Neural crest cell (in vitro differentiated cells): ENCODE results near the gene NKX6-2. TPM values are rescaled to one million over a fixed set of nuclear protein-coding genes. Genes with fewer than 3 reads are reported as not detected.

Experiments
- DNase-seq: peaks from one replicate; pipeline ENCODE4 v3.0.0; 2021; ENCODE audit warnings: low read depth, mixed read lengths, low spot score
- H3K27ac Mint-ChIP-seq: one replicate; pipeline ENCODE4 v1.8.0; 2021; ENCODE audit warnings: mild to moderate bottlenecking, mixed read lengths; ENCODE audit not compliant: unreplicated experiment
- H3K27me3 Mint-ChIP-seq: 2 replicates; pipeline ENCODE4 v1.8.0; 2021; ENCODE audit warnings: low read depth, mild to moderate bottlenecking, mixed read lengths
- H3K36me3 Mint-ChIP-seq: 2 replicates; pipeline ENCODE4 v1.8.0; 2021; ENCODE audit warnings: low read depth, mild to moderate bottlenecking, mixed read lengths
- H3K4me1 Mint-ChIP-seq: 2 replicates; pipeline ENCODE4 v1.8.0; 2021; ENCODE audit warnings: mixed read lengths
- H3K4me3 Mint-ChIP-seq: one replicate; pipeline ENCODE4 v1.8.0; 2021; ENCODE audit warnings: mild to moderate bottlenecking, mixed read lengths
- H3K9me3 Mint-ChIP-seq: 2 replicates; pipeline ENCODE4 v1.8.0; 2021; ENCODE audit warnings: mixed read lengths
- total RNA-seq: library from RNA; stranded (reverse); gene quantifications from 2 replicates; pipeline ENCODE4 v1.2.1, GENCODE V29; 2021
- TF ChIP-seq, protein P1 (sequence below): fragments of 200-600 bp; sonication (generic); conservative IDR thresholded peaks from 2 replicates; pipeline ENCODE4 v1.5.0; 2021; ENCODE audit warnings: antibody characterized with exemption, mild to moderate bottlenecking

Gene NKX6-2
- total RNA-seq, 1 donor from 2014 or later: not detected

DNA sequence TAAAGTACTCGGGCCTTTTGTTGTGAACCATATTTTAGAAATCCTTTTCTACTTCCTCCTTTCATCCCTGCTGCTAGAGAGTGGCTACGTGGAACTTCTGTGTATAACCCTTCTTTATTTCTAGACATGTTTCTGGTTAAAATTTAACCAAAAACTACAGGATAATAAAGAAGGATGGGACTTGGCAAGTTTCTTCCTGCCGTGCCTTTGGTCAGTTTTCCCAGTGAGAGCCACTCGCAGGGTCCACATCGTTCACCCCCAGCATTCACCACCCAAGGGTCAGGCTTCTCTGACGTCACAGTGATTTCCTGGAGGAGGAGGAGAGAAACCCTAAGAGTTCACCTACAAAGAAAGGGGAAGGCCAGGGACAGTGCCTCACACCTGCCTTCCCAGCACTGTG is 45.4 kb downstream of the NKX6-2 start:
- H3K4me3 Mint-ChIP-seq: no peak overlapping the region
- no peaks in the 10 kb centered on the region for H3K9me3 Mint-ChIP-seq
- no peak for DNase-seq
- peaks cover 83% of the 10 kb centered on the region for H3K27me3 Mint-ChIP-seq
- TF ChIP-seq, protein P1, sequence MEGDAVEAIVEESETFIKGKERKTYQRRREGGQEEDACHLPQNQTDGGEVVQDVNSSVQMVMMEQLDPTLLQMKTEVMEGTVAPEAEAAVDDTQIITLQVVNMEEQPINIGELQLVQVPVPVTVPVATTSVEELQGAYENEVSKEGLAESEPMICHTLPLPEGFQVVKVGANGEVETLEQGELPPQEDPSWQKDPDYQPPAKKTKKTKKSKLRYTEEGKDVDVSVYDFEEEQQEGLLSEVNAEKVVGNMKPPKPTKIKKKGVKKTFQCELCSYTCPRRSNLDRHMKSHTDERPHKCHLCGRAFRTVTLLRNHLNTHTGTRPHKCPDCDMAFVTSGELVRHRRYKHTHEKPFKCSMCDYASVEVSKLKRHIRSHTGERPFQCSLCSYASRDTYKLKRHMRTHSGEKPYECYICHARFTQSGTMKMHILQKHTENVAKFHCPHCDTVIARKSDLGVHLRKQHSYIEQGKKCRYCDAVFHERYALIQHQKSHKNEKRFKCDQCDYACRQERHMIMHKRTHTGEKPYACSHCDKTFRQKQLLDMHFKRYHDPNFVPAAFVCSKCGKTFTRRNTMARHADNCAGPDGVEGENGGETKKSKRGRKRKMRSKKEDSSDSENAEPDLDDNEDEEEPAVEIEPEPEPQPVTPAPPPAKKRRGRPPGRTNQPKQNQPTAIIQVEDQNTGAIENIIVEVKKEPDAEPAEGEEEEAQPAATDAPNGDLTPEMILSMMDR: no peak
- H3K36me3 Mint-ChIP-seq: peaks cover 4% of the 10 kb centered on the region
- peaks cover 23% of the 10 kb centered on the region for H3K4me1 Mint-ChIP-seq
- H3K27ac Mint-ChIP-seq: no peak overlapping the region

DNA sequence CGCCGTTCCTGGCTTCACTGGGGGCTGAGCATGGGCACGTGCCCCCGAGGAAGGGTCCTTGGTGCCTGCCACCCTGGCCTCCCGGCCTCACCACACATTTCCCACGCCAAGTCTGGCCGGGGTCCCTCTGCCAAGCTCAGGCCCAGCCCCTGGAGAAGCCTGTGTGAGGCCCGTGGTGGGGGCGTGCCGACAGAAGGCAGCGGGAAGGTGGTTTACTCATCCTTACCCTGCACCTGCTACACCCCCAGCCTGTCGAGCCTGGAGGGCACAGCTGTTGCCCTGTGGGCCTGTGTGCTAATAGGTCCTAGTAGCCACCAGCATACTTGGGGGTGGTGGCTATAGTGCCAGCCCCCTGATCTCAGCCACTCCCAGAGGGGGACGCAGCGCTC is 46.7 kb downstream of the NKX6-2 start:
- DNase-seq: no peak
- H3K27ac Mint-ChIP-seq: no peak overlapping the region
- H3K9me3 Mint-ChIP-seq: no peaks in the 10 kb centered on the region
- TF ChIP-seq, protein P1: no peak
- H3K36me3 Mint-ChIP-seq: peaks cover 4% of the 10 kb centered on the region
- peaks cover 87% of the 10 kb centered on the region for H3K27me3 Mint-ChIP-seq
- H3K4me3 Mint-ChIP-seq: no peak overlapping the region
- peaks cover 20% of the 10 kb centered on the region for H3K4me1 Mint-ChIP-seq

DNA sequence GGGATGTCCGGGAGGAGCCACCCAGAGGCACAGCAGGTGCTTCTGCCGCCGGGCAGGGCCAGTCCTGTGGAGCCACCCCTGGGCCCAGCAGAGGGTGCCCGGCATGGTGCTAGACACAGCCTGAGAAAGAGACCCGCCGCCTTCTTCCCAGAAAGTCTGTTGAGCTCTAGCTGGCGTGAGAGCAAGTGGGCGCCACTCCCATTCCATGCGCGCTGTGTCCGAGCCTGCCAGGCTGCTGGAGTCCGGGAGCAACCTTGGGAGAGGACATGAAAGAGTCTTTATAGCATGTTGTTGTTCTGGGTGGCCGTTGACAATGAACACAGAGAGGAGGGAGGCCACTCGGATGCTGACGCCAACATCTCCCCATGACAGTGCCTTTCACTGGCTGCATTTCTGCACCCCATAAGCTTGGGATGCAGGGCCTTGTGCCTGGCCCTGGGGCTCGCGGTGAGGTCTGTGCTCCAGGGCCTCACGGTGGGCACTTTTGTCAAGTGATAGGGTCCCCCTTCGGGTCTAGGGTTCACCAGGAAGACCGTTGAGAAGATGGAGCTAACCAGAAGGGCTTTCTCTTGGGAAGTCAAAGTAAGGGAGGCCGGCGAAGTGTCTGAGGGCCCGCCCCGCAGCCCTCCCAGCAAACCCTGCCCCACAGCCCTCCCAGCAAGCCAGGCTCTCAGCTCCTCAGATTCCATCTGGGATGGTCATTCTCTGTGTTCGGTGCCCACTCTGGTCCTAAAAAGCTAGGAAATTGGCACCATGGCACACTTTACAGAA is 47.3 kb downstream of the NKX6-2 start:
- H3K36me3 Mint-ChIP-seq: peaks cover 4% of the 10 kb centered on the region
- H3K4me3 Mint-ChIP-seq: no peak overlapping the region
- DNase-seq: no peak
- no peak overlapping the region for H3K27ac Mint-ChIP-seq
- H3K9me3 Mint-ChIP-seq: no peaks in the 10 kb centered on the region
- TF ChIP-seq, protein P1: no peak
- H3K27me3 Mint-ChIP-seq: peaks cover 87% of the 10 kb centered on the region
- H3K4me1 Mint-ChIP-seq: peaks cover 16% of the 10 kb centered on the region

DNA sequence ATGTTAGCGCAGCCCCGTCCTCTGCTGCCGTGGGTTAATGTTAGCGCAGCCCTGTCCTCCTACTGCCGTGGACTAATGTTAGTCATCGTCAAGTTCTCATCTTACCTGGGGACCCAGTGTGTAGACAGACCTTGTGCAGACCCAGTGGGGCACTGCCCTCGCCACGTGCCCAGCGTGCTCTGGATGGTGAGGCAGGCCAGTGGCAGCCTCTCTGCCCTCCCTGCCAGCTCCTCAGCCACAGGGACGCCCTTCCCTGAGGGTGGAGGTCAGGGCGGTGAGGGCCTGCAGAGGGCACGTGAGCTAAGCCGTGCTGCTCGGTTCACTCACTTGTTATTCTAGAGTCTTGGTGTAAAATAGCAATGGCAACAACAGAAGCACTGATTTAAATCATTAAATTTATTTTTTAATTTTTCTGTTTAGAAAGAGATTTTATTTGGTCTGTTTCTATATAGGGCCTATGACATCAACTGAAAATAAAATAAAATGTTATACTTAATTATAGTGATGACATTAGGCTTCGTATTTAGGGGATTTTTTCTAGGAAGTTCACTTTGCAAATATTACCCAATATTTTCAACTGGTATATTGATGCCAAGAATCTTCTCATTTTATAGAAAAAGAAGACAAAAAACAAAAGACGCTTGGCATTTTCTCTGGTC is 48.4 kb downstream of the NKX6-2 start:
- Mint-ChIP-seq H3K27me3 (peaks cover 87% of the 10 kb centered on the region), H3K36me3 (peaks cover 4% of the 10 kb centered on the region), H3K27ac (no peak overlapping the region), H3K9me3 (no peaks in the 10 kb centered on the region), H3K4me1 (peaks cover 7% of the 10 kb centered on the region), H3K4me3 (no peak overlapping the region)
- TF ChIP-seq, protein P1: no peak
- DNase-seq: no peak

DNA sequence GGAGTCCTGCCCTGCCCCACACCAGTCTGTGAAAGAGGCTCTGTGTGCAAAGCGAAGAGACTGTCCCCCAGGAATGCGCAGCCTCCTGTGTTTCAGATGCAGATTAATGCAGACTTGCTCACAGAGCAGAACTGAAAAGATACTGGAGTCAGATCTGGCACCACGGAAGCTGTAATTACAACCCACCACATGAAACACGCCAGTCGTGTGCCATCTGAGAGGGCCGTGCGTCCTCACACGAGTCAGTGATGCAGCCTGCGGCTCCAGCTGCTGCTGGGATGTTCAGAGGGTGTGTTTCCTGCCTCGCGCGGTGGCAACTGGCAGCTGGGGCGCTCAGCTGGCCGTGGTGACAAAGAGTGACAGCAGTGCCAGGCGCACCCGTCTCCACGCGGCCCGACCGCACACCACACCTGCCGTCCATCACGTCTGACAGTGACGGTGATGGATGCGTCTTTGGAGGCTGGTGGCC is 50.0 kb downstream of the NKX6-2 start:
- Mint-ChIP-seq H3K4me1 (no peaks in the 10 kb centered on the region), H3K27me3 (peaks cover 84% of the 10 kb centered on the region)

More for the DNA sequence above, 50.0 kb downstream of the NKX6-2 start:
- Mint-ChIP-seq H3K36me3 (no peaks in the 10 kb centered on the region), H3K27ac (no peak overlapping the region), H3K4me3 (no peak overlapping the region), H3K9me3 (no peaks in the 10 kb centered on the region)
- DNase-seq: no peak
- TF ChIP-seq, protein P1: no peak
